G401 (cell line): Measurements from ENCODE around the gene SELENOW. TPM values are rescaled to one million over a fixed set of nuclear protein-coding genes. Genes with fewer than 3 reads are reported as not detected.
"Not testable (repeated sequence)": the region's sequence is repeated elsewhere in the genome, so short reads cannot be mapped to it uniquely, and the experiment has no call there.

ENCODE experiments used
- DNase-seq: peaks from one replicate; pipeline ENCODE4 v3.0.0-alpha.2; 2015; ENCODE audit warnings: low spot score
- in situ Hi-C: cut with HindIII; loops from 2 replicates; pipeline ENCODE4 v1.10.0; 2016; ENCODE audit warnings: low sequenced_read_pairs, mixed read lengths
- total RNA-seq: library from RNA; depleted of rRNA; stranded (reverse); fragments of >200 nt; shearing (Covaris generic); gene quantifications from 2 replicates; pipeline ENCODE4 v1.2.3, GENCODE V29; 2014

The SELENOW gene
- total RNA-seq, 1 experiment from 2014 or later, result 322 TPM

- DNase-seq, in situ Hi-C loops: not testable (repeated sequence)
These were observed 1.1 kb upstream of the SELENOW start for GRCh38 chr19:47777245-47778048.

DNA sequence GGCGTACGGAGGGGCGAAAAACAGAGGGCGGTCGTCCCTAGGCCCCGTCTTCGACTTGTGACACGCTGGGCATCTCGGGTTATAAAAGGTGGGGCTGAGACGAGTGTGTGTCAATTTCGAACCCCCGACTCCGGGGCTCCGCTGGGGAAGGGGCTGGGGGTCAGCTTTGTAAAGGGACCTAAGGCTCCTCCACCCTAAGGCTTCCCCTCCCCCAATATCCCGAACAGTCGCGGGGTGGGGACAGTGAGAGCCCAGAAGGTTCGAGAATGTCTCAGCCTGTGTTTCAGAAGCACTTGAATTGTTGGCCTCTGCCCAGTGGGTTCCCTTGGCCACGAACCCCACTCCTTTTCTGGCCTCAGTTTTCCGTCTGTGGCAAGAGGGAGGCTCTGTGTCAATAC lies 450 bp downstream of the SELENOW start:
- DNase-seq, result peak; percentile 67
- in situ Hi-C loops, result no loop called here

GRCh38 chr19:47779524-47780214 lies 1.2 kb downstream of the SELENOW start:
- in situ Hi-C loops, result no loop called here
- peak; percentile 81 for DNase-seq

DNA sequence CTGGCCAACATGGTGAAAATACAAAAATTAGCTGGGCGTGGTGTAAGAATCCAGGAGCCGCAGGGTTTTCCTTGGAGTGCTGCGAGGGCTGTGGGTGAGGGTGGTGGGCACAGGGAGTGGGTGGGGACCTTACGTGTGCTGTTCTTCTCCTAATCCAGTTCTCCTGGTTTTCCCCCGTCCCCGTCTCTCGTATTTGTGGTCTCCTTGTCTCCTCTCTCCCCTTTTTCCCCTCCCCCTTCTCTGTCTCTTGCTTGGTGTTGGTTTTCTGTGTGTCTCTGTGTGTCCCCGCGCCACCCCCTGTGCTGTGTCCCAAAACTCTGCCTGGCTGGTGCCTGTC lies 1.7 kb downstream of the SELENOW start:
- DNase-seq, result peak; percentile 11
- in situ Hi-C loops, result no loop called here

DNA sequence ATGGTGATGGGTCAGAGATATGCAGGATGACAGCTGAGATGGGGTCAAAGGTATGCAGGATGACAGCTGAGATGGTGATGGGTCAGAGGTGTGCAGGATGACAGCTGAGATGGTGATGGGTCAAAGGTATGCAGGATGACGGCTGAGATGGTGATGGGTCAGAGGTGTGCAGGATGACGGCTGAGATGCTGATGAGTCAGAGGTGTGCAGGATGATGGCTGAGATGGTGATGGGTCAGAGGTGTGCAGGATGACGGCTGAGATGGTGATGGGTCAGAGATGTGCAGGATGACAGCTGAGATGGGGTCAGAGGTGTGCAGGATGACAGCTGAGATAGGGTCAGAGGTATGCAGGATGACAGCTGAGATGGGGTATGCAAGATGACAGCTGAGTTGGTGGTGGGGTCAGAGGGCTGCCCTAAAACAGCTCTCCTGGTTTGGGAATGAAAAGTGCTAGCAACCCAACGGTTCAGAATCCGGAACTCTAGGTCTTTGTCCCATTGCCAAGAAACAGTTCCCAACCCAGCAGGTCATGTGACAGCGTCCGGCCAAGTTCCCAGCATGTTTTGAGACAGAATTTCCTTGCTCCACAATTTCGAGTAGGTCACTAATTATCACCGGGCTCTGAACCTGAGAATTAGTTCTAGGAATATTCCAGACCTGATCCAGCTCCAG lies 3.2 kb downstream of the SELENOW start:
- in situ Hi-C loops, result no loop called here

DNA sequence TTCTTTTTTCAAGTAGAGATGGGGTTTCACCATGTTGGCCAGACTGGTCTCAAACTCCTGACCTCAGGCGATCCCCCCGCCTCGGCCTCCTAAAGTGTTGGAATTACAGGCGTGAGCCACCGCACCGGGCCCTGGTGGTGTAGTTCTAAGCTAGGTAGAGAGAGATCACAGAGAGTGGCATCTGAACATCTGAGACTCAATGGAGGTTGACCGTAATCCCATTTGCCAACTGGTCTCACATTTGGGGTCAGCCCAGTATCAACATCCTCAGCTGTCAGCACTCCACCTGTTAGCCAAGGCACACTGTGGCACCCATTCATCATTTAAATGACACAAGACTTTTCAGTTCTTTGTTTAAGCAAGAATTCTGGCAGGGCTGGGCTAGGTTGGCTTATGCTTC lies 8.1 kb downstream of the SELENOW start:
- in situ Hi-C loops, result no loop called here
- no peak for DNase-seq

More for the DNA sequence above, 3.2 kb downstream of the SELENOW start:
- DNase-seq, result peak; percentile 85

- in situ Hi-C loops, DNase-seq: not testable (repeated sequence)
These were observed 8.8 kb downstream of the SELENOW start for GRCh38 chr19:47787307-47787706.

GRCh38 chr19:47789811-47790210 lies 11.3 kb downstream of the SELENOW start:
- DNase-seq, in situ Hi-C loops: not testable (repeated sequence)

GRCh38 chr19:47790398-47790814 lies 11.9 kb downstream of the SELENOW start:
- peak; percentile 66 for DNase-seq
- in situ Hi-C loops, result no loop called here

GRCh38 chr19:47792616-47793015 lies 14.1 kb downstream of the SELENOW start:
- no peak for DNase-seq
- in situ Hi-C loops, result no loop called here

DNA sequence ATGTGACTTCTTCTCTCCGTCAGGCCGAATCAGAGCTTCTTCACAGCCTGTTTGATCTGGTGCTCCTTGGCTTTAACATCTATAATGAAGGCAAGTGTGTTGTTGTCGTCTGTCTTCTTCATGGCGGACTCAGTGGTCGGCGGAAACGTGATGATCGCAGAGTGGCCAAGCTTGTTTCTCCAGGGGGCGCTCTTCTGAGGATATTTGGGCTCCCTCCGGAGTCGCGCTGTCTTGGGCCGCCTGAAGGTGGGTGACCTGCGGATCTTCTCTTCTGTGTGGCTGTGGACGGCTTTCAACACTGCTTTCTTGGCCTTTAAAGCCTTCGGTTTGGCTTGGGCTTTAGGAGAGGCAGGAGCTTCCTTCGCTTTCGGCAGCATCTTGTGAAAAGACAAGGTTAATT lies 16.0 kb downstream of the SELENOW start:
- in situ Hi-C loops, result no loop called here
- DNase-seq, result no peak

GRCh38 chr19:47796785-47797184 lies 18.3 kb downstream of the SELENOW start:
- DNase-seq, result no peak
- in situ Hi-C loops, result no loop called here

GRCh38 chr19:47797996-47798903 lies 19.7 kb downstream of the SELENOW start:
- in situ Hi-C loops, result no loop called here
- DNase-seq, result no peak

GRCh38 chr19:47798904-47799266 lies 20.4 kb downstream of the SELENOW start:
- no peak for DNase-seq
- in situ Hi-C loops, result no loop called here

DNA sequence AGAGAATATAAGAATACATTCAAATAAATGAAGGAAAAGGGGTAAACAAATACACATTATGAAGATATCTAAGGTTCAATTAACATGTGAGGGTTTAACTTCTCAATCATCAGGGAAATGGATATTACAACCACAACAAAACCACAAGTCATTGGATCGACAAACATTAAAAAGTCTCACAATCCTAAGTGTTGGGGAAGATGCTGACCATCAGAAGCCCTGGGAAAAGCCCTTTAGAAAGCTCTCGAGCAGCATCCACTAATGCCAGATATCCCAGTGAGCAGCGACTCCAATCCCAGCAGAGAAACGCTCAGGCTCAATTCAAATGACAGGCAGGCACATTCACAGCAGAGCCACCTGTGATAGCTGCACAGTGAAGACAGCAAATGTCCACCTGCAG lies 22.8 kb downstream of the SELENOW start:
- in situ Hi-C loops, result no loop called here

GRCh38 chr19:47802521-47803043 lies 24.1 kb downstream of the SELENOW start:
- in situ Hi-C loops, result no loop called here
- no peak for DNase-seq

More for the DNA sequence above, 22.8 kb downstream of the SELENOW start:
- DNase-seq, result no peak

DNA sequence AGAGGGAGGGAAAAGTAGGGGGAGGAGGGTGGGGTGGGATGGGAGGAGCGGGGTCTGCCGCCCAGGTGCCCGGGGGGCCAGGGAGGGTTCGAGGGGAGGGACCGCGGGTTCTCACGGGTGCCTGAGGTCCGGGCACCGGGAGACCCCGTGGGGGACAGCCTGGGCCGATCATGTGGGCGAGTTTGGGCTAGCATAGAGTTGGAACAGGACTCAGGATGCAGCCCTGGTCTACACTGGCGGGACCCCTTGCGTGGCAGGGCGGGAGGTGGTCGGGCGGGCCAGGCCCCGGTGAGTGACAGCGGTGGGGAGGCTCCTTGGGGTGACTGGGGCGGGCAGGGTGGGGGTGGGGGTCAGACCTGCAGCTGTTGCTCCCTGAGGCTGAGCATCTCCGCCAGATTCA lies 24.6 kb downstream of the SELENOW start:
- in situ Hi-C loops, DNase-seq: not testable (repeated sequence)

- in situ Hi-C loops, DNase-seq: not testable (repeated sequence)
These were observed 25.2 kb downstream of the SELENOW start for GRCh38 chr19:47803671-47804070.

DNA sequence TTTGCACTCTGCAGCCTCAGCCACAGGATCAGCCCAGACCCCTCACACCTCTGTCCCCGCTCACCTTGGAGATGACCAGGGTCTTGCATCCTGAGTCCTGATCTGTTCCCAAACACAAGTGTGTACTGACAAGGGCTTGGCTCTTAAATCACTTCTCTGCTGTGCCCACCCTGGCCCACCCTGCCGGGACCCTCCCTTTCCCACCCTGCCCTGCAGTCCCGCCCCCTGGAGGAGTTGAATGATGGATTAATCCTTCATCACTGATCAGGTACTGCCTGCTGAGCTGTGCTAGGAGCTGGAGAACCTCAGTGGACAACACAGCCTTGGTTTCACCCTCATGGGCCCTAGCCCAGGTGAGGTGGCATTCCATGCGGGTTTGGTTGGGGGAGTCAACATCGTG lies 25.9 kb downstream of the SELENOW start, which contains the start of gene TPRX1:
TPRX1 (minus strand) TSS at position 101 of the 400 bp plus-strand sequence; CDS start at position 89, 12 bp downstream.
- in situ Hi-C loops, DNase-seq: not testable (repeated sequence)
